HFFc6 (cell line): ENCODE measurements around the gene GGN. TPM values are rescaled to one million over a fixed set of nuclear protein-coding genes. Genes with fewer than 3 reads are reported as not detected.
A peak's percentile ranks its signal among the peaks of the same experiment; 100 is the strongest.

ENCODE experiments used
- DNase-seq: peaks from one replicate; pipeline ENCODE4 v3.0.0-alpha.2; 2018
- H3K27ac Mint-ChIP-seq: 2 replicates; pipeline ENCODE4 v1.8.0; 2020; ENCODE audit warnings: mild to moderate bottlenecking, mixed read lengths
- H3K27me3 Mint-ChIP-seq: 2 replicates; pipeline ENCODE4 v1.8.0; 2021; ENCODE audit warnings: mild to moderate bottlenecking, moderate library complexity, mixed read lengths; ENCODE audit not compliant: insufficient read depth
- H3K36me3 Mint-ChIP-seq: 2 replicates; pipeline ENCODE4 v1.8.0; 2021; ENCODE audit warnings: low read depth, mixed read lengths
- H3K4me1 Mint-ChIP-seq: 2 replicates; pipeline ENCODE4 v1.8.0; 2020; ENCODE audit warnings: low read depth, mixed read lengths
- H3K4me3 Mint-ChIP-seq: 2 replicates; pipeline ENCODE4 v1.8.0; 2020; ENCODE audit warnings: mild to moderate bottlenecking, moderate library complexity, mixed read lengths
- H3K9me3 Mint-ChIP-seq: 2 replicates; pipeline ENCODE4 v1.8.0; 2020; ENCODE audit warnings: mild to moderate bottlenecking, mixed read lengths
- total RNA-seq, 6 experiments: library from RNA; stranded (reverse); fragmentation: NEBNext Ultra II Directional; extraction: Animal tissue kit (Norgen Biotek cat#: 25700); gene quantifications; 2 replicates in 1 of 6; 3 replicates in 5 of 6; pipeline ENCODE4 v1.2.3, GENCODE V29; 2021
- TF ChIP-seq, protein P1 (sequence below): fragments of 200-600 bp; sonication (generic); IDR thresholded peaks from 2 replicates; pipeline ENCODE4 v1.5.0; 2021; ENCODE audit warnings: antibody characterized with exemption, mild to moderate bottlenecking

The GGN gene
- total RNA-seq, 6 experiments from 2014 or later = 1.7 to 3.2 (median 2.2) TPM

DNA sequence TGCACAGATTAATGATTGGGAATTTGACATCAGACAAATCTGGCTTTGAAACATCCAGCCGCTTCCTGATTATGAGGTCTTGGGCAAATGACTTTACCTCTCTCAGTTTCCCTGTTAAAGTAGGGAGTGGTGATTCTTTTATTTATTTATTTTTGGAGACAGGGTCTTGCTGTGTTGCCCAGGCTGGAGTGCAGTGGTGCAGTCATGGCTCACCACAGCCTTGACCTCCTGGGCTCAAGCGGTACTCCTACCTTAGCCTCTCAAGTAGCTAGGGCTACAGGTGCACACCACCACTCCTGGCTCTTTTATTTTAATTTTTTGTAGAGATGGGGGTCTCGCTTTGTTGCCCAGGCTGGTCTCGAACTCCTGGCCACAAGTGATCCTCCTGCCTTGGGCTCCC, 10.8 kb downstream of the GGN start:
- Mint-ChIP-seq H3K4me3 (peak overlapping the region; percentile 95), H3K4me1 (peaks cover 28% of the 10 kb centered on the region), H3K9me3 (no peaks in the 10 kb centered on the region), H3K27me3 (peaks cover 4% of the 10 kb centered on the region), H3K36me3 (peaks cover 24% of the 10 kb centered on the region), H3K27ac (no peak overlapping the region)
- no peak for DNase-seq
- TF ChIP-seq, protein P1, sequence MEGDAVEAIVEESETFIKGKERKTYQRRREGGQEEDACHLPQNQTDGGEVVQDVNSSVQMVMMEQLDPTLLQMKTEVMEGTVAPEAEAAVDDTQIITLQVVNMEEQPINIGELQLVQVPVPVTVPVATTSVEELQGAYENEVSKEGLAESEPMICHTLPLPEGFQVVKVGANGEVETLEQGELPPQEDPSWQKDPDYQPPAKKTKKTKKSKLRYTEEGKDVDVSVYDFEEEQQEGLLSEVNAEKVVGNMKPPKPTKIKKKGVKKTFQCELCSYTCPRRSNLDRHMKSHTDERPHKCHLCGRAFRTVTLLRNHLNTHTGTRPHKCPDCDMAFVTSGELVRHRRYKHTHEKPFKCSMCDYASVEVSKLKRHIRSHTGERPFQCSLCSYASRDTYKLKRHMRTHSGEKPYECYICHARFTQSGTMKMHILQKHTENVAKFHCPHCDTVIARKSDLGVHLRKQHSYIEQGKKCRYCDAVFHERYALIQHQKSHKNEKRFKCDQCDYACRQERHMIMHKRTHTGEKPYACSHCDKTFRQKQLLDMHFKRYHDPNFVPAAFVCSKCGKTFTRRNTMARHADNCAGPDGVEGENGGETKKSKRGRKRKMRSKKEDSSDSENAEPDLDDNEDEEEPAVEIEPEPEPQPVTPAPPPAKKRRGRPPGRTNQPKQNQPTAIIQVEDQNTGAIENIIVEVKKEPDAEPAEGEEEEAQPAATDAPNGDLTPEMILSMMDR = no peak

DNA sequence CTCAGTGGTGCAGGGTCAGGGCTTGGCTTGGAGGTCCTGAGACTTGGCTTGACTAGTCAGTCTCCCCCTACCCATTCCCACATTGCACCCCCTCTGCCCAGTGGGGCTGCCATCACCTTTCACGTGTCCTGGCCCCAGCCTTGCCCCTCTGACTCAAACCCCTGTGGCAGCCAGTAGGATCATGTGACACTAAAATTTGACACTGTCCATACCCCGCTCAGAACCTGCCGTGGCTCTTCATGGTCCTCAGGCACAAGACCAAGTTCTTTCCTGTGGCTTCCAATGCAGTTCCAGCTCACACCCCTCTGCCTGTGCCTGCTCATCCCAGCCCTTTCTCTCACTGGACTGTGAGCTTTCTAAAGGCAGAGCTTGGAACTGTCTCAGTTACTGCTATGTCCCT, 11.3 kb downstream of the GGN start:
- no peaks in the 10 kb centered on the region for H3K9me3 Mint-ChIP-seq
- peak overlapping the region; percentile 97 for H3K27ac Mint-ChIP-seq
- DNase-seq = no peak
- peaks cover 4% of the 10 kb centered on the region for H3K27me3 Mint-ChIP-seq
- H3K36me3 Mint-ChIP-seq = peaks cover 19% of the 10 kb centered on the region
- TF ChIP-seq, protein P1 = no peak
- H3K4me1 Mint-ChIP-seq = peaks cover 28% of the 10 kb centered on the region
- H3K4me3 Mint-ChIP-seq = peak overlapping the region; percentile 95

DNA sequence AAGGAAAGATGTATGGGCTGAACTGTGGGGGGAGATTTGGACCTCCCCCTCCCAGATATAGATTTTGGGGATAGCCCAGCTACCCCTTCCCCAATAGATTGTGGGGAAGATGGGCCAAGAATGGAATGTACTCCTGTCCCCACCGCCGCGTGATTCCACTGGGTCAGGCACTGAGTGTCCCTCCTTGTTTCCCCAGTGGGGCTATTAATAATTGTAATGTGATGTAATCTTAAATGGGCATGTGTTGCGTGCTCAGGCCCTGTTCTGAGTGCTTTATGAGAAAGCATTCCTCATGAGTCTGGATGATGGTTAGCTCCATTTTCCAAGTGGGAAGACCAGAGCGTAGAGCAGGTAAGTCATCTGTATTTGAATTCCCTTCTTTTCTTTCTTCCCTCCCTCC, 12.1 kb downstream of the GGN start:
- Mint-ChIP-seq H3K4me1 (peaks cover 28% of the 10 kb centered on the region), H3K36me3 (peaks cover 17% of the 10 kb centered on the region), H3K27ac (peak overlapping the region; percentile 97), H3K27me3 (peaks cover 8% of the 10 kb centered on the region; the same call in 1 of the 2 replicates), H3K4me3 (peak overlapping the region; percentile 95), H3K9me3 (no peaks in the 10 kb centered on the region)
- TF ChIP-seq, protein P1 = no peak
- DNase-seq = peak; percentile 59

DNA sequence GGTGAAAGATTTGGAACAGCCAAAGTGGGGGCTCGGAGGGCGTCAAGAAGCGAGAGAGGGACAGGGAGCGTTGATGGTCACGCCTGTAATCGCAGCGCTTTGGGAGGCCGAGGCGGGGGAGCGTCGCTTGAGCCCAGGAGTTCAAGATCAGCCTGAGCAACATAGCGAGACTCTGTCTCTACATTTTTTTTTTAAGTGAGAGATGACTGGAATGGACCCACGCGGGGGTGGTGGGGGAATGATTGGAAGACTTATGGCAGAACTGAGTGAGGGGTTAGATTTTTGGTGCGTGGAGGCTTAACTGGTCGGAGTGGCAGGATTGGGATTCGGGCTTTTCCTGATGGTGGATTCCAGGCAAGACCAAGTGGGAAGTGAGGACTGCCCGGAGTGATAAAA, 12.7 kb downstream of the GGN start:
- no peak for DNase-seq
- H3K27me3 Mint-ChIP-seq = peaks cover 14% of the 10 kb centered on the region

DNA sequence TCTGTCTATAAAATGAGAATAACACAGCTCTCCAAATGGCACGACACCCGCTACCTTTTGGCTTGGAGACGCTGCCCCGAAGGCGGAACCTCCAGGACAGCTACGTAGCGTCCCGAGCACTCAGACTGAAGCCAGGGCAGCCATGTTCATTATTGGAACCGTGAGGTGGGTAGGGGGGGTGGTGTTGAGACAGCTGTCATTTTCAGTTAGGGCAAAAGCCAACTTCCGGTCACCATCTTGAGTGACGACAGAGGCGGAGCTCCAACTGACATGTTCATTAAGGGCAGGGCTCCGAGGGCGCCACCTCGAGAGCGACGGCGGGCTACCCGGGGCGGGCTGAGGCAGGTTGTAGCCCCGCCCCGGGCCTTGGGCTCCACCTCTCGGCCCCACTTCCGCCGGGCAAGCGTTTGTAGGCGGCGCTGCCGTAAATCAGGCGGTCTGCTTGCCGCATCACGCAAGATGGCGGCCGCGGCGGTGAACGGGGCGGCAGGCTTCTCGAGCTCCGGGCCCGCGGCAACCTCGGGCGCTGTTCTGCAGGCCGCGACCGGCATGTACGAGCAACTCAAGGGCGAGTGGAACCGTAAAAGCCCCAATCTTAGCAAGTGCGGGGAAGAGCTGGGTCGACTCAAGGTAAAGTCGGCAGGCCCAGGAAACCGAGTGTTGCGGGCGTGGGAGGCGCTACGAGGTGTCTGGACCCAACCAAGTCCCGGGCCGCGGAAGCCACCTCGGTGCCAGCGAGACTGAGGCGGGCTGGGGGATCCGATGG, 13.3 kb downstream of the GGN start, which contains the start of gene PSMD8:
PSMD8 (plus strand) TSS at position 240 of the 766 bp plus-strand sequence; CDS start at position 271, 31 bp downstream.
- Mint-ChIP-seq H3K4me1 (peaks cover 26% of the 10 kb centered on the region), H3K9me3 (no peaks in the 10 kb centered on the region), H3K36me3 (peaks cover 15% of the 10 kb centered on the region), H3K27ac (peak within 1 kb of the TSS; percentile 97), H3K4me3 (peak within 1 kb of the TSS; percentile 95), H3K27me3 (peaks cover 16% of the 10 kb centered on the region)
- TF ChIP-seq, protein P1 = peak; percentile 66
- peak; percentile 98 for DNase-seq

More for the DNA sequence above, 12.7 kb downstream of the GGN start:
- Mint-ChIP-seq H3K4me1 (peaks cover 28% of the 10 kb centered on the region), H3K4me3 (peak overlapping the region; percentile 95), H3K9me3 (no peaks in the 10 kb centered on the region), H3K27ac (peak overlapping the region; percentile 97), H3K36me3 (peaks cover 17% of the 10 kb centered on the region)
- TF ChIP-seq, protein P1 = no peak
